Measurements from ENCODE around the gene KIF13A.
"Not testable (repeated sequence)": the region's sequence is repeated elsewhere in the genome, so short reads cannot be mapped to it uniquely, and the experiment has no call there.

The KIF13A gene

DNA sequence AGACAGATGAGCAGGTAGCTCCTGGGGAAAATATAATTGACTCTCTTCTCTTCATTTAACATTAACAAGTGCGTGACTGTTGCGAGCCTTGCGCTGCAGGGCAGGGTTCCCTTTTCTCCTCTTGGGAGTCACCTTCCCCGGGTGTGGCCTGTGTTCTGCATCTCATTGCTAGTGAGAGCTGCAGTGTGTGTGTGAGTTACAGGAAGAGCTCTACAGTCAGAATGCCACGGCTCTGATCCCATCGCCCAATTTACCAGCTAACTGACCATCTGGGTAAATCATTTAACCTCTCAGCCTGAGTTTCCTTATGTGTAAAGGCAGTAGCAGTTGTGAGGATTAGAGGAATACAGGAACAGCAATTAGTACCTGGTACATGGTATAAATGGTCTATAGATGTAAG, 173.9 kb downstream of the KIF13A start:
- Histone ChIP-seq H3K27me3 (ENCODE audit: control insufficient read depth, insufficient read depth, low read length) (no peaks in the 10 kb centered on the region), H3K36me3 (ENCODE audit: control insufficient read depth, insufficient read depth, low read length) (peaks cover 9% of the 10 kb centered on the region), H3K4me3 (ENCODE audit: low read depth, low read length) (no peak overlapping the region), H3K4me1 (ENCODE audit: control insufficient read depth, insufficient read depth, low read length) (no peaks in the 10 kb centered on the region), H3K9me3 (ENCODE audit: control insufficient read depth, insufficient read depth, low read depth, low read length) (no peaks in the 10 kb centered on the region), H3K9ac (ENCODE audit: low read length) (no peak overlapping the region), H3K27ac (ENCODE audit: low read depth, low read length) (no peak overlapping the region)

DNA sequence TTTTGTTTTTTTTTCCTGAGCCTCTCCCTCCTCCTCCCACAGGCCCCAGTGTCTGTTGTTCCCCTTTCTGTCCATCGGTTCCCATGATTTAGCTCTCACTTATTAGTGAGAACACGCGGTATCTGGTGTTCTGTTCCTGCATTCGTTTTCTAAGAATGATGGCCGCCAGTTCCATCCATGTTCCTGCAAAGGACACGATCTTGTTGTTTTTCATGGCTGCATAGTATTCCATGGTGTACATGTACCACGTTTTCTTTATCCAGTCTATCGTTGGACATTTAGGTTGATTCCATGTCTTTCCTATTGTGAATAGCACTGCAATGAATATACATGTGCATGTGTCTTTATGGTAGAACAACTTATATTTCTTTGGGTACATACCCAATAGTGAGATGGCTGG, 175.1 kb downstream of the KIF13A start:
- H3K9ac ChIP-seq (ENCODE audit: low read length): no peak overlapping the region
- H3K4me3 ChIP-seq (ENCODE audit: low read depth, low read length): no peak overlapping the region
- no peaks in the 10 kb centered on the region for H3K9me3 ChIP-seq (ENCODE audit: control insufficient read depth, insufficient read depth, low read depth, low read length)
- no peak overlapping the region for H3K27ac ChIP-seq (ENCODE audit: low read depth, low read length)
- H3K4me1 ChIP-seq (ENCODE audit: control insufficient read depth, insufficient read depth, low read length): no peaks in the 10 kb centered on the region
- no peaks in the 10 kb centered on the region for H3K27me3 ChIP-seq (ENCODE audit: control insufficient read depth, insufficient read depth, low read length)
- peaks cover 16% of the 10 kb centered on the region for H3K36me3 ChIP-seq (ENCODE audit: control insufficient read depth, insufficient read depth, low read length)

GRCh38 chr6:17808609-17809008, 178.8 kb downstream of the KIF13A start:
- H3K9me3 ChIP-seq (ENCODE audit: control insufficient read depth, insufficient read depth, low read depth, low read length): no peaks in the 10 kb centered on the region
- H3K4me3 ChIP-seq (ENCODE audit: low read depth, low read length): no peak overlapping the region
- no peak overlapping the region for H3K27ac ChIP-seq (ENCODE audit: low read depth, low read length)
- peaks cover 27% of the 10 kb centered on the region for H3K36me3 ChIP-seq (ENCODE audit: control insufficient read depth, insufficient read depth, low read length)
- no peaks in the 10 kb centered on the region for H3K4me1 ChIP-seq (ENCODE audit: control insufficient read depth, insufficient read depth, low read length)
- no peaks in the 10 kb centered on the region for H3K27me3 ChIP-seq (ENCODE audit: control insufficient read depth, insufficient read depth, low read length)
- H3K9ac ChIP-seq (ENCODE audit: low read length): no peak overlapping the region

- not testable (repeated sequence) for H3K4me3 ChIP-seq (ENCODE audit: low read depth, low read length); H3K9ac ChIP-seq (ENCODE audit: low read length)
- H3K36me3 ChIP-seq (ENCODE audit: control insufficient read depth, insufficient read depth, low read length): peaks cover 32% of the 10 kb centered on the region
Measured at GRCh38 chr6:17807431-17807830, 180.0 kb downstream of the KIF13A start.

DNA sequence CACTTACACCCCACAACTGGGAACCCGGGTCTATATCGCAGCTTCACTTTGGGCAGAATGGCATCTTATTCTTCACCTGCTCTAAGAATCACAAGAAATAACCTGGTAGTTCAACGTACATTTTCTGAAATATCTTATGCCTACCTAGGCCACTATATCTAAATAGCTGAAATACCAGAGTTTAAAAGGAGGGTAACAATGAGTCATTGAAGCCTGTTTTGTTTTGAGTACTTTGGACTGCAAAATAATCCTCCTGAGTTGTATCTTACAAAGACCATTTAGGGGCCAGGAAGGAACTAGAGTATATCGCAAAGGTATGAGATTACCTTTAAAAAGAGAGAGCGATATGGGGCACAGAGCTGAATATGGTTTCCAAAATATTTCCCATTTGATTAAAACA, 184.0 kb downstream of the KIF13A start:
- H3K27ac ChIP-seq (ENCODE audit: low read depth, low read length): no peak overlapping the region
- H3K9ac ChIP-seq (ENCODE audit: low read length): no peak overlapping the region
- H3K36me3 ChIP-seq (ENCODE audit: control insufficient read depth, insufficient read depth, low read length): peaks cover 57% of the 10 kb centered on the region
- H3K4me1 ChIP-seq (ENCODE audit: control insufficient read depth, insufficient read depth, low read length): no peaks in the 10 kb centered on the region
- no peak overlapping the region for H3K4me3 ChIP-seq (ENCODE audit: low read depth, low read length)
- no peaks in the 10 kb centered on the region for H3K9me3 ChIP-seq (ENCODE audit: control insufficient read depth, insufficient read depth, low read depth, low read length)
- H3K27me3 ChIP-seq (ENCODE audit: control insufficient read depth, insufficient read depth, low read length): no peaks in the 10 kb centered on the region

More at GRCh38 chr6:17807431-17807830, 180.0 kb downstream of the KIF13A start:
- not testable (repeated sequence) for H3K27ac ChIP-seq (ENCODE audit: low read depth, low read length); H3K9me3 ChIP-seq (ENCODE audit: control insufficient read depth, insufficient read depth, low read depth, low read length); H3K4me1 ChIP-seq (ENCODE audit: control insufficient read depth, insufficient read depth, low read length); H3K27me3 ChIP-seq (ENCODE audit: control insufficient read depth, insufficient read depth, low read length)

GRCh38 chr6:17798477-17799154, 188.8 kb downstream of the KIF13A start:
- H3K4me3 ChIP-seq (ENCODE audit: low read depth, low read length): no peak overlapping the region
- no peak overlapping the region for H3K27ac ChIP-seq (ENCODE audit: low read depth, low read length)
- H3K27me3 ChIP-seq (ENCODE audit: control insufficient read depth, insufficient read depth, low read length): no peaks in the 10 kb centered on the region
- no peaks in the 10 kb centered on the region for H3K9me3 ChIP-seq (ENCODE audit: control insufficient read depth, insufficient read depth, low read depth, low read length)
- peaks cover 77% of the 10 kb centered on the region for H3K36me3 ChIP-seq (ENCODE audit: control insufficient read depth, insufficient read depth, low read length)
- no peak overlapping the region for H3K9ac ChIP-seq (ENCODE audit: low read length)
- H3K4me1 ChIP-seq (ENCODE audit: control insufficient read depth, insufficient read depth, low read length): no peaks in the 10 kb centered on the region

DNA sequence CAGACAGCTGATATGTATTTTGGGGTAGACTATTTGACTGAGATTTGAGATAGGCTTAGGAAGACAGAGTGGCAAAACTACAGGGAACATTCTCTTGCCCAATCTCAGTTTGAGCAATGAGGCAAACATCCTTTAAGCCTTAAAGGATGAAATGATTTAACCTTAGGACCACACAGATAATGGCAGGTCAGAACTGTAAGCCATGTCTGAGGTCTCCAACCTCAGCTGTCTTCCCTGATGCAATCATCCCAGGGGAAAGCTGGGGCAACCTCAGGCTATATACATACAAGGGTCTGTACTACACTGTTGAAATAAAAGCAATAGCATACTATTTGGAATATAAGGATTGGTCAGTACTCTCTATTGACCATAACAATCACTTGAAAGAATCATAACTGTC, 196.9 kb downstream of the KIF13A start:
- Histone ChIP-seq H3K36me3 (ENCODE audit: control insufficient read depth, insufficient read depth, low read length) (peaks cover 54% of the 10 kb centered on the region), H3K27ac (ENCODE audit: low read depth, low read length) (no peak overlapping the region), H3K9ac (ENCODE audit: low read length) (no peak overlapping the region), H3K4me1 (ENCODE audit: control insufficient read depth, insufficient read depth, low read length) (no peaks in the 10 kb centered on the region), H3K9me3 (ENCODE audit: control insufficient read depth, insufficient read depth, low read depth, low read length) (no peaks in the 10 kb centered on the region), H3K4me3 (ENCODE audit: low read depth, low read length) (no peak overlapping the region), H3K27me3 (ENCODE audit: control insufficient read depth, insufficient read depth, low read length) (no peaks in the 10 kb centered on the region)

DNA sequence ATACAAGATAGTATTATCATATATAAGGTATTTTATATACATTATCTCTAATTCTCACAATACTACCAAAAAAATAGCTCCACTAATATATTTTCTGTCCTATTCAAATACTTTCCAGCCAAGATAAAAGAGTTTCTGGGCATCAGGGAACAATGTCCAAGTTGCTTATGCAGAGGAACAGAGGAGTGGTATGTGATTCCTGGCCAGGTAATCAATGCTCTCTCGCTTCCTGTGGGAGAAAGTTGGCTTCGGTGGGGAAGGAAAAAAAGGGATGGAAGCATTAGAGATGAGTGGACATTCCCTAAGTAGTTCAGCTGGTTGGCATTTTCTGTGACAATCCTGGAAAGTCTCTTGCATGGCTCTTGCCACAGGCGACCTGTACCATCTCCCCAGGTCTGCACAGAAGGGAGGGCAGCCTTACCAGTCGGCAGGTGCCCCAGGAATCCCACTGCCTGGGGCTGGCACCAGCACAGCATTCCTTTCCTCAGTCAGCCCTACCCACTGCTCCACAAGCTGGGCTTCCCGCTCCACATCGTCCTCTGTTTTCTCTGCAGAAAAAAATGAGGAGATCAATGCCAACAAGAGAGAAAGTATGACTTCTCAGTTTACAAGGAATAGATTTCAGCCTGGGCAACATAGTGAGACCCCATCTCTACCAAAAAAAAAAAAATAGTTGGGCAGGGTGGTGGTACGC, 202.2 kb downstream of the KIF13A start:
- H3K27ac ChIP-seq (ENCODE audit: low read depth, low read length): no peak overlapping the region

DNA sequence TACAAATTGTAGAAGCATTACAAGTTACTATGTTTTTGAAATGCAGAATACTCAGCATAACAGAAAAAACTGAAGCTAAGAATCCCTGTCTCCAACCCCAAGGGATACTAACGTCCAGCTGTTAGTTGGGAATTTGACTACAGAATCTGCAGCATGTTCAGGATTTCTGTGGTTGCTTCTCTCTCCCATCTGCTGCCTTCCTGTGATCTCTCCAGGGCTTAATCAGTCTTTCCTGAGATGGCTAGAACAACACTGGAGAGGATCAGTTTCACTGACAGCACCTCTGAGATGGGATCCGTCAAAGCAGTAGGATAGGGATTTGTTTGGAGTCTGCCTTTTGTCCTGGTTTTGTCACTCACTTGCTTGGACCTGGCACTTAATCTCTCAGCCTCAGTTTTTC, 207.4 kb downstream of the KIF13A start:
- Histone ChIP-seq H3K4me3 (ENCODE audit: low read depth, low read length) (no peak overlapping the region), H3K9ac (ENCODE audit: low read length) (no peak overlapping the region), H3K4me1 (ENCODE audit: control insufficient read depth, insufficient read depth, low read length) (peaks cover 14% of the 10 kb centered on the region), H3K27me3 (ENCODE audit: control insufficient read depth, insufficient read depth, low read length) (no peaks in the 10 kb centered on the region), H3K36me3 (ENCODE audit: control insufficient read depth, insufficient read depth, low read length) (peaks cover 53% of the 10 kb centered on the region), H3K9me3 (ENCODE audit: control insufficient read depth, insufficient read depth, low read depth, low read length) (no peaks in the 10 kb centered on the region), H3K27ac (ENCODE audit: low read depth, low read length) (no peak overlapping the region)

More for the DNA sequence above, 202.2 kb downstream of the KIF13A start:
- no peak overlapping the region for H3K9ac ChIP-seq (ENCODE audit: low read length)
- H3K27me3 ChIP-seq (ENCODE audit: control insufficient read depth, insufficient read depth, low read length): no peaks in the 10 kb centered on the region
- H3K36me3 ChIP-seq (ENCODE audit: control insufficient read depth, insufficient read depth, low read length): peaks cover 52% of the 10 kb centered on the region
- no peaks in the 10 kb centered on the region for H3K9me3 ChIP-seq (ENCODE audit: control insufficient read depth, insufficient read depth, low read depth, low read length)
- peaks cover 17% of the 10 kb centered on the region for H3K4me1 ChIP-seq (ENCODE audit: control insufficient read depth, insufficient read depth, low read length)
- no peak overlapping the region for H3K4me3 ChIP-seq (ENCODE audit: low read depth, low read length)

DNA sequence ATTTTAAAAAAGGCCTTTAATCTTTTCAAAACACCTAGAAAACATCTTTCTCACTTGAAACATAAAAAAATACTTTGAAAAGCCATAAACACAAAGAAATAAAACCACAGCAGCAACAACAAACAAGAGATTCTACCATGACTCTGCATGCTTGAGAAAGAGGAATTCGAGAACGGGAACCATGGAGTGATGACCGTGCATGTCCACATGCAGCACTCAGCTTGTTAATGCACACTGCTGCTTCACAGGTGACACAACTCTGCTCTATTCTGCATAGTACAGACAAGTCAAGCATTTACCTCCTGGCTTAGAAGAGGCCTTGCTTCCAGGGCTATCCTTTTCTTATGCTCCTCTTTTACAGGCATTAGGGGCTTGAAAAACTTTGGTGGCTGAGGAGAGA, 215.8 kb downstream of the KIF13A start:
- H3K9me3 ChIP-seq (ENCODE audit: control insufficient read depth, insufficient read depth, low read depth, low read length): no peaks in the 10 kb centered on the region
- H3K4me1 ChIP-seq (ENCODE audit: control insufficient read depth, insufficient read depth, low read length): no peaks in the 10 kb centered on the region
- H3K36me3 ChIP-seq (ENCODE audit: control insufficient read depth, insufficient read depth, low read length): peaks cover 60% of the 10 kb centered on the region
- H3K27ac ChIP-seq (ENCODE audit: low read depth, low read length): no peak overlapping the region
- no peaks in the 10 kb centered on the region for H3K27me3 ChIP-seq (ENCODE audit: control insufficient read depth, insufficient read depth, low read length)
- no peak overlapping the region for H3K9ac ChIP-seq (ENCODE audit: low read length)
- no peak overlapping the region for H3K4me3 ChIP-seq (ENCODE audit: low read depth, low read length)

- H3K27me3 ChIP-seq (ENCODE audit: control insufficient read depth, insufficient read depth, low read length): no peaks in the 10 kb centered on the region
- no peak overlapping the region for H3K4me3 ChIP-seq (ENCODE audit: low read depth, low read length)
- peaks cover 59% of the 10 kb centered on the region for H3K36me3 ChIP-seq (ENCODE audit: control insufficient read depth, insufficient read depth, low read length)
- no peaks in the 10 kb centered on the region for H3K4me1 ChIP-seq (ENCODE audit: control insufficient read depth, insufficient read depth, low read length)
- H3K9me3 ChIP-seq (ENCODE audit: control insufficient read depth, insufficient read depth, low read depth, low read length): no peaks in the 10 kb centered on the region
- H3K27ac ChIP-seq (ENCODE audit: low read depth, low read length): no peak overlapping the region
- H3K9ac ChIP-seq (ENCODE audit: low read length): no peak overlapping the region
Measured at GRCh38 chr6:17768881-17769280, 218.6 kb downstream of the KIF13A start.
